Endothelial cell of umbilical vein (primary cell): ENCODE data around the gene SERPINB6. TPM values are rescaled to one million over a fixed set of nuclear protein-coding genes. Genes with fewer than 3 reads are reported as not detected.
A peak's percentile ranks its signal among the peaks of the same experiment; 100 is the strongest.
"Not testable (repeated sequence)": the region's sequence is repeated elsewhere in the genome, so short reads cannot be mapped to it uniquely, and the experiment has no call there.

Experiments used
- BruUV-seq: library from RNA; stranded (reverse); fragments of 400-500 nt; replicated peaks from 2 replicates; lab custom pipeline; 2021; lab: Mats Ljungman, UMichigan
- CTCF ChIA-PET: fragments of 300-600, 350-600 bp; sonication (Branson Sonifier 250); formaldehyde crosslinking; loops from one replicate; lab custom pipeline; 2021; ENCODE audit warnings: antibody characterized with exemption, inconsistent platforms; lab: Charles Lee
- POLR2A ChIA-PET: fragments of 300-600, 350-600 bp; sonication (Branson Sonifier 250); formaldehyde crosslinking; loops from one replicate; lab custom pipeline; 2021; ENCODE audit warnings: antibody characterized with exemption, inconsistent platforms; lab: Charles Lee
- DNase-seq: peaks from one replicate; pipeline ENCODE4 v3.0.0-alpha.2; 2011; ENCODE audit warnings: low read depth, low spot score
- FAIRE-seq: peaks from 2 replicates; lab custom pipeline; 2011; peaks lifted over from hg19 to GRCh38; lab: Jason Lieb, UNC
- H2AFZ ChIP-seq: 2 replicates; pipeline ENCODE4 v1.6.0; 2012; ENCODE audit warnings: low read depth, low read length, control low read depth, inconsistent platforms
- H3K27ac ChIP-seq: 2 replicates; pipeline ENCODE4 v1.5.1; 2011; ENCODE audit warnings: low read depth, mild to moderate bottlenecking, control low read depth, low read length, moderate library complexity; ENCODE audit not compliant: insufficient read depth
- H3K27me3 ChIP-seq, 2 experiments: 2 replicates each; pipeline versions ENCODE4 v1.6.0 to v1.6.1; 2011; ENCODE audit warnings: low read length in 2 of 2, mixed read lengths in 1 of 2; ENCODE audit not compliant: control insufficient read depth in 2 of 2, insufficient read depth in 2 of 2
- H3K36me3 ChIP-seq, 2 experiments: 2 replicates in 1 of 2; 3 replicates in 1 of 2; pipeline ENCODE4 v1.5.1; 2011; ENCODE audit warnings: low read length in 2 of 2, mild to moderate bottlenecking in 1 of 2, moderate library complexity in 1 of 2; ENCODE audit not compliant: control insufficient read depth in 2 of 2, insufficient read depth in 2 of 2; ENCODE audit errors: extremely low read depth in 1 of 2
- H3K4me1 ChIP-seq: 3 replicates; pipeline ENCODE4 v1.5.1; 2011; ENCODE audit warnings: mild to moderate bottlenecking, low read length; ENCODE audit not compliant: control insufficient read depth, insufficient read depth; ENCODE audit errors: extremely low read depth
- H3K4me2 ChIP-seq: 2 replicates; pipeline ENCODE4 v1.6.1; 2011; ENCODE audit warnings: low read length, control low read depth, mixed read lengths; ENCODE audit not compliant: insufficient read depth
- H3K4me3 ChIP-seq, 3 experiments: fragments of 200-600 bp in 1 of 3; sonication (generic), shearing (Covaris generic) in 1 of 3; replicated peaks in 1 of 3; 2 replicates each; pipeline ENCODE4 v1.5.1; 2011 to 2016; ENCODE audit warnings: control low read depth in 3 of 3, low read length in 3 of 3, mild to moderate bottlenecking in 2 of 3, inconsistent platforms in 1 of 3, low read depth in 1 of 3, moderate library complexity in 1 of 3; ENCODE audit not compliant: insufficient read depth in 1 of 3
- H3K79me2 ChIP-seq: 2 replicates; pipeline ENCODE4 v1.6.0; 2012; ENCODE audit warnings: low read length, inconsistent platforms; ENCODE audit not compliant: control insufficient read depth, insufficient read depth
- H3K9ac ChIP-seq: replicated peaks from 2 replicates; pipeline ENCODE3; 2011; ENCODE audit warnings: low read length, control low read depth; ENCODE audit not compliant: insufficient read depth; ENCODE audit errors: extremely low read depth
- H3K9me1 ChIP-seq: replicated peaks from 3 replicates; pipeline ENCODE4 v1.6.0; 2011; ENCODE audit warnings: mild to moderate bottlenecking, low read length; ENCODE audit not compliant: control insufficient read depth, insufficient read depth; ENCODE audit errors: extremely low read depth
- H3K9me3 ChIP-seq: replicated peaks from 2 replicates; pipeline ENCODE4 v1.5.1; 2012; ENCODE audit warnings: low read length, inconsistent platforms; ENCODE audit not compliant: control insufficient read depth, insufficient read depth
- H4K20me1 ChIP-seq: replicated peaks from 2 replicates; pipeline ENCODE3; 2011; ENCODE audit warnings: mild to moderate bottlenecking, low read length; ENCODE audit not compliant: control insufficient read depth, insufficient read depth; ENCODE audit errors: extremely low read depth
- GATA2 ChIP-seq: IDR thresholded peaks from 2 replicates; pipeline ENCODE4 v1.7.0; 2011; ENCODE audit warnings: low read depth, mild to moderate bottlenecking, moderate library complexity, mixed read lengths, low read length; ENCODE audit not compliant: insufficient read length, insufficient read depth
- POLR2AphosphoS5 ChIP-seq: IDR thresholded peaks from 2 replicates; pipeline ENCODE4 v1.6.1; 2012; ENCODE audit warnings: low read depth, mild to moderate bottlenecking, control low read depth, low read length, moderate library complexity; ENCODE audit not compliant: insufficient read depth
- dilution Hi-C: fragments of 300-500 bp; cut with MboI; formaldehyde crosslinking; loops from one replicate; pipeline ENCODE4 v1.15.0; 2019; ENCODE audit warnings: low sequenced_read_pairs; ENCODE audit not compliant: extremely low pct_ligation_motif_present
- intact Hi-C: fragments of 100-400 bp; cut with micrococcal nuclease; formaldehyde crosslinking; loops from one replicate; pipeline ENCODE4 v1.10.0; 2022
- polyA plus RNA-seq, 4 experiments: library from polyadenylated mRNA; depleted of rRNA in 3 of 4; stranded (reverse) in 3 of 4; unstranded in 1 of 4; fragments of >200 nt; gene quantifications; 2 replicates each; pipeline versions ENCODE4 v1.2.1 to v1.2.3, GENCODE V29; 2011 to 2012; ENCODE audit warnings: missing spikeins in 1 of 4
- total RNA-seq: library from RNA; stranded (reverse); gene quantifications from 2 replicates; pipeline ENCODE4 v1.2.3, GENCODE V29; 2021

The SERPINB6 gene
- total and polyA plus RNA-seq, 2 donors (not counting 3 experiments of a cell fraction or from before 2014, with no cell fraction given) = 145 to 151 TPM

GRCh38 chr6:2942914-2943563 is 28.3 kb downstream of the SERPINB6 start:
- Histone ChIP-seq H3K9ac (no peak overlapping the region), H3K4me3 (no peak overlapping the region), H3K4me2 (peak overlapping the region; percentile 54), H2AFZ (peak overlapping the region; percentile 30), H3K36me3 (peaks cover 2 to 8% of the 10 kb centered on the region in 2 experiments), H3K27me3 (no peaks in the 10 kb centered on the region), H3K27ac (peak overlapping the region; percentile 48), H3K9me3 (no peaks in the 10 kb centered on the region), H3K4me1 (peaks cover 20% of the 10 kb centered on the region), H3K9me1 (no peaks in the 10 kb centered on the region), H3K79me2 (no peaks in the 10 kb centered on the region), H4K20me1 (no peaks in the 10 kb centered on the region)
- TF ChIP-seq GATA2 (peak; percentile 76), POLR2AphosphoS5 (no peak)
- intact Hi-C loops = no loop called here
- FAIRE-seq (peak; percentile 90), DNase-seq (peak; percentile 93)
- BruUV-seq = no TSS peak
- POLR2A ChIA-PET = interaction anchor here (0.6 kb wide), 1 partner anchor 47 kb away, joined by 3 read pairs; no protein-coding TSS in a partner anchor
- dilution Hi-C loops = no loop called here
- CTCF ChIA-PET = interaction anchor here (0.7 to 6.0 kb wide), 8 partner anchors 10 to 159 kb away, joined by 3 to 59 read pairs (median 8); no protein-coding TSS in a partner anchor

DNA sequence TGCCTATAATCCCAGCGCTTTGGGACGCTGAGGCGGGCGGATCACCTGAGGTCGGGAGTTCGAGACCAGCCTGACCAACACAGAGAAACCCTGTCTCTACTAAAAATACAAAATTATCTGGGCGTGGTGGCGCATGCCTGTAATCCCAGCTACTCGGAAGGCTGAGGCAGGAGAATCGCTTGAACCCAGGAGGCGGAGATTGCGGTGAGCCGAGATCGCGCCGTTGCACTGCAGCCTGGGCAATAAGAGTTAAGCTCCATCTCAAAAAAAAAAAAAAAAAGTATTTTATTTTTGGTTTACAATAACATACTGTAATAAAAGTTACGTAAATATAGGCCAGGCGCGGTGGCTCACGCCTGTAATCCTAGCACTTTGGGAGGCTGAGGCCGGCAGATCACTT is 29.3 kb downstream of the SERPINB6 start:
- H3K27me3 ChIP-seq, H2AFZ ChIP-seq, POLR2A ChIA-PET, FAIRE-seq, H3K4me2 ChIP-seq, intact Hi-C loops, H3K27ac ChIP-seq, H4K20me1 ChIP-seq, H3K9ac ChIP-seq, DNase-seq, H3K79me2 ChIP-seq, H3K9me1 ChIP-seq, dilution Hi-C loops, H3K9me3 ChIP-seq, BruUV-seq, H3K4me3 ChIP-seq, H3K36me3 ChIP-seq: not testable (repeated sequence)
- CTCF ChIA-PET = interaction anchor here (1.1 to 6.0 kb wide), 5 partner anchors 10 to 151 kb away, joined by 3 to 59 read pairs (median 19); no protein-coding TSS in a partner anchor
- H3K4me1 ChIP-seq = peaks cover 20% of the 10 kb centered on the region
